ENCODE measurements around the gene BNIP1. TPM values are rescaled to one million over a fixed set of nuclear protein-coding genes. Genes with fewer than 3 reads are reported as not detected.

The BNIP1 gene
- total and polyA plus RNA-seq, 2 donors (not counting 3 experiments of a cell fraction or from before 2014, with no cell fraction given): 19.7 to 22.6 TPM

DNA sequence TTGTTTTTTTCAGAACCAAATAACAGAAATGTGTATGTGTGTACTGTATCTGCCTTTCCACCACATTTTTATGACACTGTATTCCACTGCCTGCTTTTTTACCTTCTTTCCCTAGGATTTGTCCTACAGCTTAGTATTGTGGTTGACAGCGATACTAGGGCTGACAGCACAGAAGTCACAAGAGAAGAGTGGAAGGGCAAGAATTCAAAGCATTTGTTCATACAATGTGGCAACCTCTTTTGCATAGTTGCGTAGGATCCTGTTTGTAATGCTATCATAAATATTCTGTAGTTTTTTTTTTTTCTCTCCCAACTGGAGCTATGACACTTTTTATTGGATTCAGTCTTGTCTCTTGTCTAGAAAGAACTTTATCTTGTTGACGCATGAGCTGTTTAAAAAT is 5.6 kb upstream of the BNIP1 start:
- POLR2A ChIA-PET: no interaction called here
- intact Hi-C loops (cut with micrococcal nuclease): no loop called here
- Histone ChIP-seq H3K9ac (replicated peaks; ENCODE audit: extremely low read depth, insufficient read depth, low read length) (no peak overlapping the region), H4K20me1 (replicated peaks; ENCODE audit: control insufficient read depth, extremely low read depth, insufficient read depth, low read length) (no peaks in the 10 kb centered on the region), H3K4me2 (ENCODE audit: insufficient read depth, low read length) (no peak overlapping the region), H3K9me1 (replicated peaks; ENCODE audit: control insufficient read depth, extremely low read depth, insufficient read depth, low read length) (no peaks in the 10 kb centered on the region), H3K79me2 (ENCODE audit: control insufficient read depth, insufficient read depth, low read length) (no peaks in the 10 kb centered on the region), H3K4me1 (ENCODE audit: control insufficient read depth, extremely low read depth, insufficient read depth, low read length) (no peaks in the 10 kb centered on the region), H3K27me3 (ENCODE audit: control insufficient read depth in 2 of 2, insufficient read depth in 2 of 2, low read length in 2 of 2) (no peaks in the 10 kb centered on the region), H3K27ac (ENCODE audit: insufficient read depth, low read depth, low read length) (no peak overlapping the region), H3K36me3 (ENCODE audit: control insufficient read depth in 2 of 2, extremely low read depth in 1 of 2, insufficient read depth in 2 of 2, low read length in 2 of 2) (no peaks in the 10 kb centered on the region), H3K9me3 (replicated peaks; ENCODE audit: control insufficient read depth, insufficient read depth, low read length) (no peaks in the 10 kb centered on the region), H2AFZ (ENCODE audit: low read depth, low read length) (no peak overlapping the region), H3K4me3 (replicated peaks in 1 of 3; ENCODE audit: insufficient read depth in 1 of 3, low read depth in 1 of 3, low read length in 3 of 3) (no peak overlapping the region)
- no peak for DNase-seq (ENCODE audit: low read depth, low spot score)
- dilution Hi-C loops (cut with MboI; ENCODE audit: extremely low pct_ligation_motif_present, low sequenced_read_pairs): no loop called here
- TF ChIP-seq JUN (IDR thresholded peaks at IDR 0.05; ENCODE audit: borderline replicate concordance, insufficient read depth, insufficient read length, low read depth) (no peak), MYC (IDR thresholded peaks at IDR 0.05; ENCODE audit: low read depth, low read length) (no peak), GATA2 (IDR thresholded peaks at IDR 0.05; ENCODE audit: insufficient read depth, insufficient read length, low read depth, low read length) (no peak), EZH2 (IDR thresholded peaks at IDR 0.05; ENCODE audit: borderline replicate concordance, low read depth, low read length, severe bottlenecking) (no peak)
- TF ChIP-seq, protein P1, sequence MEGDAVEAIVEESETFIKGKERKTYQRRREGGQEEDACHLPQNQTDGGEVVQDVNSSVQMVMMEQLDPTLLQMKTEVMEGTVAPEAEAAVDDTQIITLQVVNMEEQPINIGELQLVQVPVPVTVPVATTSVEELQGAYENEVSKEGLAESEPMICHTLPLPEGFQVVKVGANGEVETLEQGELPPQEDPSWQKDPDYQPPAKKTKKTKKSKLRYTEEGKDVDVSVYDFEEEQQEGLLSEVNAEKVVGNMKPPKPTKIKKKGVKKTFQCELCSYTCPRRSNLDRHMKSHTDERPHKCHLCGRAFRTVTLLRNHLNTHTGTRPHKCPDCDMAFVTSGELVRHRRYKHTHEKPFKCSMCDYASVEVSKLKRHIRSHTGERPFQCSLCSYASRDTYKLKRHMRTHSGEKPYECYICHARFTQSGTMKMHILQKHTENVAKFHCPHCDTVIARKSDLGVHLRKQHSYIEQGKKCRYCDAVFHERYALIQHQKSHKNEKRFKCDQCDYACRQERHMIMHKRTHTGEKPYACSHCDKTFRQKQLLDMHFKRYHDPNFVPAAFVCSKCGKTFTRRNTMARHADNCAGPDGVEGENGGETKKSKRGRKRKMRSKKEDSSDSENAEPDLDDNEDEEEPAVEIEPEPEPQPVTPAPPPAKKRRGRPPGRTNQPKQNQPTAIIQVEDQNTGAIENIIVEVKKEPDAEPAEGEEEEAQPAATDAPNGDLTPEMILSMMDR (IDR thresholded peaks at IDR 0.05; ENCODE audit: extremely low read depth in 1 of 2, insufficient read depth in 1 of 2, low read depth in 1 of 2, low read length in 2 of 2): no peak
- CTCF ChIA-PET: interaction anchor here (0.6 to 2.4 kb wide), 3 partner anchors 9 to 155 kb away, joined by 4 to 10 read pairs (median 5); partner anchors contain the start of gene ATP6V0E1
- BruUV-seq (replicated peaks): no TSS peak
- no peak for FAIRE-seq

DNA sequence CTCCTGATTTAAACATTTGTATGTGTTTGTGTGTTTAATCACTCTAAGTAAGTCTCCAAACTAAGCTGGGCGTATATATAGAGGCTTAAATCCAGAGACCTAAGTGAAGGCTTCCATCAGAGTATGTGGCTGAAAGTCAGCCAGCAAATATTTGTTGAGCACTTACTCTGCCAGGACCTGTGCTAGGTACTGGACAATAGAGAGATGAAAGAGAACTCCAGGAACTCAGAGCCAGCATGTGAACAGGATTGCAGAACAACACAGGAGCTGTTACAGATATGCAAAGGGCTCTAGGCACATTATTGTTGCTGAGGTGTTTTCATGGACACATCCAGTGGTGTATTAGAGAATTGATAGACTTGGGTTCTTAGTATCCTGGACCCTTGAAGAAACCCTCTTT is 4.7 kb upstream of the BNIP1 start:
- Histone ChIP-seq H3K4me3 (replicated peaks in 1 of 3; ENCODE audit: insufficient read depth in 1 of 3, low read depth in 1 of 3, low read length in 3 of 3) (no peak overlapping the region), H3K27me3 (ENCODE audit: control insufficient read depth in 2 of 2, insufficient read depth in 2 of 2, low read length in 2 of 2) (no peaks in the 10 kb centered on the region), H3K79me2 (ENCODE audit: control insufficient read depth, insufficient read depth, low read length) (no peaks in the 10 kb centered on the region), H3K36me3 (ENCODE audit: control insufficient read depth in 2 of 2, extremely low read depth in 1 of 2, insufficient read depth in 2 of 2, low read length in 2 of 2) (no peaks in the 10 kb centered on the region), H3K4me1 (ENCODE audit: control insufficient read depth, extremely low read depth, insufficient read depth, low read length) (no peaks in the 10 kb centered on the region), H2AFZ (ENCODE audit: low read depth, low read length) (no peak overlapping the region), H3K4me2 (ENCODE audit: insufficient read depth, low read length) (no peak overlapping the region), H3K9ac (replicated peaks; ENCODE audit: extremely low read depth, insufficient read depth, low read length) (no peak overlapping the region), H3K9me1 (replicated peaks; ENCODE audit: control insufficient read depth, extremely low read depth, insufficient read depth, low read length) (no peaks in the 10 kb centered on the region), H4K20me1 (replicated peaks; ENCODE audit: control insufficient read depth, extremely low read depth, insufficient read depth, low read length) (no peaks in the 10 kb centered on the region), H3K27ac (ENCODE audit: insufficient read depth, low read depth, low read length) (no peak overlapping the region), H3K9me3 (replicated peaks; ENCODE audit: control insufficient read depth, insufficient read depth, low read length) (no peaks in the 10 kb centered on the region)
- FAIRE-seq (no peak), DNase-seq (ENCODE audit: low read depth, low spot score) (no peak)
- TF ChIP-seq, protein P1 (IDR thresholded peaks at IDR 0.05; ENCODE audit: extremely low read depth in 1 of 2, insufficient read depth in 1 of 2, low read depth in 1 of 2, low read length in 2 of 2): no peak
- TF ChIP-seq, protein P2, sequence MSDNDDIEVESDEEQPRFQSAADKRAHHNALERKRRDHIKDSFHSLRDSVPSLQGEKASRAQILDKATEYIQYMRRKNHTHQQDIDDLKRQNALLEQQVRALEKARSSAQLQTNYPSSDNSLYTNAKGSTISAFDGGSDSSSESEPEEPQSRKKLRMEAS (IDR thresholded peaks at IDR 0.05; ENCODE audit: insufficient read depth, insufficient read length): no peak
- TF ChIP-seq MYC (IDR thresholded peaks at IDR 0.05; ENCODE audit: low read depth, low read length) (no peak), JUN (IDR thresholded peaks at IDR 0.05; ENCODE audit: borderline replicate concordance, insufficient read depth, insufficient read length, low read depth) (no peak), GATA2 (IDR thresholded peaks at IDR 0.05; ENCODE audit: insufficient read depth, insufficient read length, low read depth, low read length) (no peak), EZH2 (IDR thresholded peaks at IDR 0.05; ENCODE audit: borderline replicate concordance, low read depth, low read length, severe bottlenecking) (no peak), FOS (IDR thresholded peaks at IDR 0.05; ENCODE audit: borderline replicate concordance, insufficient read depth, low read length) (no peak), POLR2AphosphoS5 (IDR thresholded peaks at IDR 0.05; ENCODE audit: insufficient read depth, low read depth, low read length) (no peak)
- no TSS peak for BruUV-seq (replicated peaks)
- ChIA-PET CTCF (interaction anchor here (0.6 to 2.6 kb wide), 6 partner anchors 10 to 432 kb away, joined by 3 to 10 read pairs (median 4); partner anchors contain the start of gene ATP6V0E1), POLR2A (no interaction called here)
- dilution Hi-C loops (cut with MboI; ENCODE audit: extremely low pct_ligation_motif_present, low sequenced_read_pairs) (no loop called here), intact Hi-C loops (cut with micrococcal nuclease) (no loop called here)

Data from endothelial cell of umbilical vein (primary cell).